Mucosa of descending colon (tissue), 3 donors: ENCODE measurements around the gene SLC1A2. TPM values are rescaled to one million over a fixed set of nuclear protein-coding genes. Genes with fewer than 3 reads are reported as not detected.
A peak's percentile ranks its signal among the peaks of the same experiment; 100 is the strongest.

Experiments
- ATAC-seq: fragments of 200-7000 bp; cut with Tn5 transposase; one replicate; pipeline ENCODE4 v1.9.1; 2020; ENCODE audit warnings: mild to moderate bottlenecking, moderate library complexity
- DNase-seq, 3 donors: peaks; one replicate each; pipeline ENCODE4 v3.0.0-alpha.2; 2020
- H3K36me3 ChIP-seq: fragments of 200-600 bp; one replicate; pipeline ENCODE4 v1.8.0; 2021; ENCODE audit warnings: low read depth, mild to moderate bottlenecking
- H3K4me1 ChIP-seq: fragments of 200-600 bp; one replicate; pipeline ENCODE4 v1.8.0; 2021; ENCODE audit warnings: low read depth, mild to moderate bottlenecking
- H3K4me3 ChIP-seq: fragments of 200-600 bp; one replicate; pipeline ENCODE4 v1.8.0; 2021; ENCODE audit warnings: mild to moderate bottlenecking
- H3K9me3 ChIP-seq: fragments of 200-600 bp; one replicate; pipeline ENCODE4 v1.8.0; 2021; ENCODE audit warnings: mild to moderate bottlenecking
- intact Hi-C, 2 donors: fragments of 100-400 bp; cut with DNase I in 1 of 2; cut with micrococcal nuclease in 1 of 2; formaldehyde crosslinking; loops; one replicate each; pipeline versions ENCODE4 v1.11.0 to v1.11.1; 2022; cut with DNase I, micrococcal nuclease
- total RNA-seq, 3 donors: library from RNA; stranded (reverse); fragmentation: NEBNext Ultra II Directional in 2 of 3; extraction: Animal tissue kit (Norgen Biotek cat#: 25700) in 2 of 3; gene quantifications; one replicate each; pipeline versions ENCODE4 v1.2.1 to v1.2.4, GENCODE V29; 2021 to 2023
- TF ChIP-seq, protein P1 (sequence below): fragments of 200-600 bp; IDR thresholded peaks from one replicate; pipeline ENCODE4 v1.8.0; 2022; ENCODE audit warnings: antibody characterized with exemption, mild to moderate bottlenecking
- donor health status: DM: no; HTN: no; CAD: no; lungs with moderate emphysema.
- donor health status: DM: no; HTN: no; CAD: no.
- donor health status: DM: no; HTN: yes; CAD: no.

SLC1A2 gene
- total RNA-seq, 3 donors from 2014 or later, result 0.12 to 1.1 (median 0.32) TPM

DNA sequence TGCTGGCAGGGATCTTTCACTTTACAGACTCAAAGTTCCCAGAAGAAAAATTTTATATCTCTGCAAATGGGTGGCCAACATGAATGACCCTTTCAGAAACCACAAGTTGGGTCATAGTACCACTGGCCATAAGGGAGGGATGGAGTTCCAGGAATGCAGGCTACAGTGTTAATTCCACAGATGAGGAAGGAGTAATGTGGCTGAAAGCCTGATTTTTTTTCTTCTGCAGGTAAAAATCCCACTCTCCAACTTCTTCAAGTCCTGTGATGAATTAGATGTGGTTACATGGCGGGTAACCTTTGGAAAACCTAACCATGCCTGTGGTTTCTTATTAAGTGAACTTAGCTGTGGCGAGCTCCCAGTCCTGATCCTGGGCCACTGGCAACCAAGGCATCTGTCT is 103.2 kb downstream of the SLC1A2 start:
- no peak for DNase-seq
- no peaks in the 10 kb centered on the region for H3K4me1 ChIP-seq
- H3K9me3 ChIP-seq, result no peaks in the 10 kb centered on the region
- no peak for ATAC-seq
- intact Hi-C loops, result no loop called here
- H3K36me3 ChIP-seq, result no peaks in the 10 kb centered on the region
- H3K4me3 ChIP-seq, result no peak overlapping the region
- TF ChIP-seq, protein P1, sequence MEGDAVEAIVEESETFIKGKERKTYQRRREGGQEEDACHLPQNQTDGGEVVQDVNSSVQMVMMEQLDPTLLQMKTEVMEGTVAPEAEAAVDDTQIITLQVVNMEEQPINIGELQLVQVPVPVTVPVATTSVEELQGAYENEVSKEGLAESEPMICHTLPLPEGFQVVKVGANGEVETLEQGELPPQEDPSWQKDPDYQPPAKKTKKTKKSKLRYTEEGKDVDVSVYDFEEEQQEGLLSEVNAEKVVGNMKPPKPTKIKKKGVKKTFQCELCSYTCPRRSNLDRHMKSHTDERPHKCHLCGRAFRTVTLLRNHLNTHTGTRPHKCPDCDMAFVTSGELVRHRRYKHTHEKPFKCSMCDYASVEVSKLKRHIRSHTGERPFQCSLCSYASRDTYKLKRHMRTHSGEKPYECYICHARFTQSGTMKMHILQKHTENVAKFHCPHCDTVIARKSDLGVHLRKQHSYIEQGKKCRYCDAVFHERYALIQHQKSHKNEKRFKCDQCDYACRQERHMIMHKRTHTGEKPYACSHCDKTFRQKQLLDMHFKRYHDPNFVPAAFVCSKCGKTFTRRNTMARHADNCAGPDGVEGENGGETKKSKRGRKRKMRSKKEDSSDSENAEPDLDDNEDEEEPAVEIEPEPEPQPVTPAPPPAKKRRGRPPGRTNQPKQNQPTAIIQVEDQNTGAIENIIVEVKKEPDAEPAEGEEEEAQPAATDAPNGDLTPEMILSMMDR, result no peak

DNA sequence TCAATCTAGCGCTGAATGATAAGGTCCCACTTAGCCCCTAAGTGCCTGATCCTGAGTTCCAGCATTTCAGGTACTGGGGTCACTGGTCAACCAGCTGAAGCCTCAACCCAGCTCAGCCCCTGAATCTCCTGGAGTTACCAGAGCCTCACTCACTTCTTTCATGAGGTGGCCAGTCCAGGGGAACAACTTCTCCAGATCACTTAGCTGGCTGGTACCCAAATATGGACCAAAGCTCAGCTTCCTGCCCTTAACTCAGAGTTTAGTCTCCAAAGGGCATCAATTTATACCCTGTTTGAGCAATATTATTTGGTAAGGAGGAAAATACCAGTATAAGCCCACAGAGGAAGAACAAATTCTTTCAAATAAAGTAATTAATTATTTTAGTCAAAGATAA is 105.6 kb downstream of the SLC1A2 start:
- Histone ChIP-seq H3K4me3 (no peak overlapping the region), H3K4me1 (no peaks in the 10 kb centered on the region), H3K9me3 (no peaks in the 10 kb centered on the region), H3K36me3 (no peaks in the 10 kb centered on the region)
- ATAC-seq (no peak), DNase-seq (no peak)
- TF ChIP-seq, protein P1, result no peak
- intact Hi-C loops, result no loop called here

DNA sequence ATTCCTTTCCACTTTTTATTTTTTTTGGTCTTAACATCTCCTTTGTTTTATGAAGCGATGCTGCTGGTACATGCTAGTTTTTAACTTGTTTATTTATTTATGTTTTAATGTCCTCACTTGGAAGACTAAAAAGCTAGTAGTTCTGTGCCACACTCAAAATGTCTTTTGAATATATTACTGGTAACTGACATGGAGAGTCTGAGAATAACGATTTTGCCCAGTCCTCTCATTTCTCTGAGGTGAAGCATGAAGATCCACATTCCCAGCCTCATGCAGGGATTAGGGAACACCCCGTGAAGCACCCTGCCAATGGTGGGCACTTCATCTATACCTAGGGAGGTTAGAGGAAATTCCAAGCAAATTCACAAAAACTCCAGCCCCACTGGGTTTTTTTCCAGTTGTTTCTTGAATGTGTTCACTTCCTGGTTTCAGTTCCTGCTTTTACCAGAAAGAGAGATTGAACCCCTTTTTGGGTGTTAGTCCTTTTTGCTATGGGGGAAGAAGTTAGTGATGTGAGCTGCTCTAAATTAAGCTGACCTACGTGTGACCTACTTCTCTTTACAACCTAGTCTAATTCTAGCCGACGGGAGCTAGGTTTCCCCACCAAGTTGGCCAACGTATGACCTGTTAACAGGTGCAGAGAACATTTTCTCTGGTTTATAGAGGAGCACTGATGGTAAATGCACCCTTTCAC is 106.1 kb downstream of the SLC1A2 start:
- Histone ChIP-seq H3K4me3 (no peak overlapping the region), H3K36me3 (no peaks in the 10 kb centered on the region), H3K9me3 (no peaks in the 10 kb centered on the region), H3K4me1 (no peaks in the 10 kb centered on the region)
- intact Hi-C loops, result no loop called here
- ATAC-seq (peak; percentile 48), DNase-seq (no peak)
- TF ChIP-seq, protein P1, result no peak

DNA sequence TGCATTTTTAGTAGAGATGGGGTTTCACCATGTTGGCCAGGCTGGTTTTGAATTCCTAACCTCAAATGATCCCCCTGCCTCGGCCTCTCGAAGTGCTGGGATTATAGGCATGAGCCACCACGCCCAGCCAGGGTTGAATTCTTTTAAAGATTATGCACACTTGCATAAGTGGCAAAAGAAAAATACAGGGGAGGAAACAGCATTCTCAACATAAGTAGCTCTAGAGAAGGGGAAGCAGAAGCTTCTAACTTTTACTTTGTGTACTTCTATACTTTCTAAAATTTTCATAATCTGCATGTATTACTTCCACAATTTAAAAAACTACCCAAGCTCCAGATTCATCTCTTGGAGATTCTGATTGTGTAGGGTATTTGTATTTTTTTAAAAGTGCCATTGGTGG is 108.0 kb downstream of the SLC1A2 start:
- Histone ChIP-seq H3K4me1 (no peaks in the 10 kb centered on the region), H3K4me3 (no peak overlapping the region), H3K9me3 (no peaks in the 10 kb centered on the region), H3K36me3 (no peaks in the 10 kb centered on the region)
- intact Hi-C loops, result no loop called here
- DNase-seq (no peak), ATAC-seq (no peak)
- TF ChIP-seq, protein P1, result no peak

DNA sequence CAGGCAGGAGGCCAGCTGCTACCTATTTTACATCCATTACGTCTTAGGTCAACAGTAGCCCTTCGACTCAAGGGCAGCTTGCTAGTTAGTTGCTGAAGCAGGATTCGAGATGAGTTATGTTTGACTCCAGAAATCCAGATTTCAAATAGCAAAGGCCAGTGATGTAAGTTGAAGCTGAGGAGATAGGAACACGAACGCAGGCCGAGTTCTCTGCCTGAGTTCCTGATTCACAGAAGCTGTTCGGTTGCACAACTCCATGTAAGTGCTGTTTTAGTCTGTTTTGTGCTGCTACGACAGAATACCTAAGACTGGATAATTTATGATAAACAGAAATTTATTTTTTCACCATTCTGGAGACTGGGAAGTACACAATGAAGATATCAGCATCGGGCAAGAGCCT is 111.2 kb downstream of the SLC1A2 start:
- no peaks in the 10 kb centered on the region for H3K4me1 ChIP-seq
- no peaks in the 10 kb centered on the region for H3K36me3 ChIP-seq
- DNase-seq, result no peak
- TF ChIP-seq, protein P1, result no peak
- ATAC-seq, result no peak
- H3K9me3 ChIP-seq, result no peaks in the 10 kb centered on the region
- intact Hi-C loops, result no loop called here
- H3K4me3 ChIP-seq, result no peak overlapping the region

DNA sequence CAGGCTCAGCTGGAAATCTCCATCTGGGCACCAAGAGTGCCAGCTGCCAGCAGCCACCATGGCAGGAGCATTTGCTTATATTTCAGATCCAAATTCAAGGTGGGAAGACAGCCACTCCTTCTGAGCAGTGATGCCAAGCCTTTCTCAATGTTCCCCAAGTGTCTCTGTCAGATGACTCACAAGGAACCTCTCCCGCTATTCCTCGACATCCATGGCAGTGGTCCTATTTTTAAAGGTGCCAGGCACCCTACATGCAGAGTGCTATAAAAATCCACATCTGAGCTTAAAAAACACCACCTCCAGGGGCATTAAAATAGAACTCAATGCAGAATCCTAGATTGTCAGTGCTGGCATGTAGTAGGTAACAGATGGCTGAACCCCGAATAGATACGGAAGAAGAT is 112.1 kb downstream of the SLC1A2 start:
- TF ChIP-seq, protein P1, result no peak
- Histone ChIP-seq H3K4me3 (no peak overlapping the region), H3K36me3 (no peaks in the 10 kb centered on the region), H3K9me3 (no peaks in the 10 kb centered on the region), H3K4me1 (no peaks in the 10 kb centered on the region)
- ATAC-seq, result no peak
- no peak for DNase-seq
- intact Hi-C loops, result no loop called here
